Fibroblast of skin of right quadriceps (primary cell): Measurements from ENCODE around the gene MSANTD7.
"Not testable (repeated sequence)": the region's sequence is repeated elsewhere in the genome, so short reads cannot be mapped to it uniquely, and the experiment has no call there.

ENCODE experiments used
- DNase-seq: peaks from one replicate; pipeline ENCODE4 v3.0.0-alpha.2; 2013

The MSANTD7 gene

GRCh38 chr10:14838582-14839304, 637 bp downstream of the MSANTD7 start:
- peak; percentile 11 for DNase-seq

GRCh38 chr10:14839305-14839695, 1.2 kb downstream of the MSANTD7 start:
- DNase-seq = no peak

GRCh38 chr10:14840178-14840577, 2.1 kb downstream of the MSANTD7 start:
- DNase-seq = no peak

GRCh38 chr10:14843327-14843988, 5.4 kb downstream of the MSANTD7 start:
- DNase-seq = no peak

GRCh38 chr10:14844948-14845347, 6.8 kb downstream of the MSANTD7 start:
- DNase-seq = no peak

GRCh38 chr10:14852236-14852635, 14.1 kb downstream of the MSANTD7 start:
- no peak for DNase-seq

- no peak for DNase-seq
Measured at GRCh38 chr10:14855453-14855852, 17.3 kb downstream of the MSANTD7 start.

- no peak for DNase-seq
Measured at GRCh38 chr10:14858338-14858960, 20.3 kb downstream of the MSANTD7 start.

GRCh38 chr10:14859043-14859442, 20.9 kb downstream of the MSANTD7 start:
- no peak for DNase-seq

GRCh38 chr10:14859775-14860174, 21.7 kb downstream of the MSANTD7 start:
- no peak for DNase-seq

GRCh38 chr10:14860791-14861190, 22.7 kb downstream of the MSANTD7 start:
- no peak for DNase-seq

- DNase-seq = not testable (repeated sequence)
Measured at GRCh38 chr10:14864466-14864865, 26.4 kb downstream of the MSANTD7 start.

- not testable (repeated sequence) for DNase-seq
Measured at GRCh38 chr10:14864871-14865270, 26.8 kb downstream of the MSANTD7 start.

GRCh38 chr10:14873090-14873760, 35.1 kb downstream of the MSANTD7 start:
- peak; percentile 65 for DNase-seq

- no peak for DNase-seq
Measured at GRCh38 chr10:14875941-14876340, 37.8 kb downstream of the MSANTD7 start.

GRCh38 chr10:14876764-14877163, 38.7 kb downstream of the MSANTD7 start:
- no peak for DNase-seq

- DNase-seq = peak; percentile 95
Measured at GRCh38 chr10:14878266-14879123, 40.4 kb downstream of the MSANTD7 start, which contains the start of gene SUV39H2. Gene SUV39H2, plus strand, starts transcription at chr10:14878866. Its CDS starts 23 bp downstream, at chr10:14878889.

GRCh38 chr10:14879124-14879927, 41.2 kb downstream of the MSANTD7 start:
- peak; percentile 16 for DNase-seq

GRCh38 chr10:14879928-14880193, 41.8 kb downstream of the MSANTD7 start:
- no peak for DNase-seq

GRCh38 chr10:14880229-14880628, 42.1 kb downstream of the MSANTD7 start:
- DNase-seq = no peak

GRCh38 chr10:14884082-14884481, 46.0 kb downstream of the MSANTD7 start:
- DNase-seq = no peak
